ENCODE measurements around the gene RANBP3L.
"Not testable (repeated sequence)": the region's sequence is repeated elsewhere in the genome, so short reads cannot be mapped to it uniquely, and the experiment has no call there.

The RANBP3L gene

DNA sequence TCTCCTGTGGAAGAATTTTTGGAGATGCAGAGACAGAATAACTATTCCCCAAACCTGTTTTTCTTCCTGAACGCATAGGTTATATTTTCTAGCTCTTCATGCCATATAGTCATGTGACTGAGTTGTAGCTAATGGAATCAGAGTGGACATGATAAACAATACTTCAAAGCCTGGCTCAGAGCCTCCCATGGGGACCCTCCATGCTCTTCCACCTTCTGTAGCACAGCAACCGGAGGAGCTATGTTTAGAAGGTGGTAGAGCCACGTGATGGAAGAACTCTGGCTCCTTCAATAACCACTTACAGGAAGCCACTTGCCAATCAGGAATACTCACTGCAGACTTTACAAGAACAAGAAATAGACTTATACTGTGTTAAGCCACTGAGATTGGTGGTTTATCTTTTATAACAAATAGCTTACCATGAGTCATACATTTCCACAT, 99.2 kb downstream of the RANBP3L start:
- no peak for DNase-seq

DNA sequence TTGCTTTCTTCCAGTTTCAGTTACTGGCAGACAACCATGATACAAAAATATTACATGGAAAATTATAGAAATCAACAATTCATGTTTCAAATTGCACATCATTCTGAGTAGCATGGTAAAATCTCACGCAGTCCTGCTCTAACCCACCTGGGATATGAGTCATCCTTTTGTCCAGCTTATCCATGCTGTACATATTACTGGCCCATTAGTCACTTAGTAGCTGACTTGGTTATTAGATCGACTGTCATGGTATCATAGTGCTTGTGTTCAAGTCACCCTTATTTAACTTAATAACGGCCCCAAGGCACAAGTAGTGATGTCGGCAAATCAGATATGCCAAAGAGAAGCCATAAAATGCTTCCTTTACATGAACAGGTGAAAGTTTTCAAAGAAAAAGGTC, 101.2 kb downstream of the RANBP3L start:
- no peak for DNase-seq

DNA sequence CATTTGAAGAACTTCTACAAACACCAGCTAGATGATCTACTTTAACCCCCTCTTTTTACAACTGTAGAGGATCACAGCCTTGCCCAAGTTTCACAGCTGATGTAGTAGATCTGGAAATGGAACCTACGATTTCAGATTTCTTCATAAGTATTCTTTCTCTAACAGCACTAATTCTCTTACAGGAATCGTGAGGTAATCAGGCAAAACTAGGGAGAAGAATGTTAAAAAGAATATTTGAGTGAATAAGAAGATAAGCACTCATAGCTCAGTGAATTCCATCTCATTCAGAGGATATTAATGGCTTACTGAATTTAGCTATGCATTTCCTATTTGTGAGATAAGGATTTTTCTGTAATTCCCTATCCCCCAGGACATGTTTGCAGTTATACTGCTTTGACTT, 102.1 kb downstream of the RANBP3L start:
- DNase-seq, result no peak

GRCh38 chr5:36198783-36199182, 102.9 kb downstream of the RANBP3L start:
- not testable (repeated sequence) for DNase-seq

Measured in NCI-H446 (cell line).